Stimulated activated CD4-positive, alpha-beta T cell treated with anti-CD3 and anti-CD28 coated beads, Interleukin-1b, Interleukin-23, amount 100 ng/mL, for 24 hours (primary cell): Measurements from ENCODE around the gene PRPSAP1.
A peak's percentile ranks its signal among the peaks of the same experiment; 100 is the strongest.
"Not testable (repeated sequence)": the region's sequence is repeated elsewhere in the genome, so short reads cannot be mapped to it uniquely, and the experiment has no call there.

Experiments used
- DNase-seq, 4 experiments: peaks; one replicate each; pipeline ENCODE4 v3.0.0-alpha.2; 2020; ENCODE audit warnings: low read depth in 4 of 4, low spot score in 1 of 4

PRPSAP1 gene

GRCh38 chr17:76278268-76278908, 75.3 kb downstream of the PRPSAP1 start:
- DNase-seq, result no peak

- DNase-seq, result no peak
Observed at GRCh38 chr17:76277300-76278267, 76.1 kb downstream of the PRPSAP1 start.

DNA sequence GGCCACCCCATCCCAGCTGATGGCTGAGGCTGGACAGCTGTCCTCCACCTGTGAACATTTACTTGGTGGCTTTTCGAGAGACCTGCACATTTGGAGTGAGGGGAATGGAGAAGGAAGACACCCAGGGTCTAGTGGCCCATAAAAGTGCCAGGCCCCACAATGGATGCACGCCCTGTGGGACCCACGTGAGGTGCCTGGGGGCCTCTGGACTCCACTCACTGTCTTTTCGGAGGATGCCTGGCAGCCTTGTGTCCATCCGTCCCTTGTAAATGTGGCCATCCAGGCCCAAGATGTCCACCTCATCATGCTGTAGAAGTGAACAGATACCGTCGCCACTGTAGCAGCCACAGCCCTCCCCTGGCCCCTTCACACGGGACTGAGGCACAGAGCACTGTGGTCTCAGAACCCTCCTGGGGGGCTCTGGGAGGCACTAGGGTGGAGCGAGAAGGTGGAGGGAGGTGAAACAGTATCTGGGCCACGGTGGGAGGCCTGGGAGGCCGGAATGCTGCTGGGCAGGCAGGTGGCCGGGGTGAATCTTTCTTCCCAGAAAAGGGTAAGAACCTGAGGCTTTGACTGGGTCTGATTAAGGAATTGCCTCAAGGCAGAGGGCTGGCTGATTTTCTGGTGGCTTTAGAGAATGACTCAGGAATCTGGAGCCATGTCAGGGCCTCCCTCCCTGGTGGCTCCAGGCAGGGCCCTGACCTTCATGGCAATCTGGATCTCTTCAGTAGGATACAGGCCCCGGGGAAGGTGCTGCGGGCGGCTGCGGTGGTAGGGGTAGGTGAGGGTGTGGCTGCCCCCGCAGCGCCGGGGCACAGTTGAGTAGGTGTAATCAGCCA, 77.0 kb downstream of the PRPSAP1 start:
- no peak for DNase-seq

GRCh38 chr17:76276069-76276431, 77.7 kb downstream of the PRPSAP1 start:
- DNase-seq, result no peak

- DNase-seq, result no peak
Observed at GRCh38 chr17:76275382-76276068, 78.2 kb downstream of the PRPSAP1 start.

- DNase-seq, result no peak
Observed at GRCh38 chr17:76274112-76274956, 79.4 kb downstream of the PRPSAP1 start.

GRCh38 chr17:76273445-76274111, 80.1 kb downstream of the PRPSAP1 start:
- no peak for DNase-seq

DNA sequence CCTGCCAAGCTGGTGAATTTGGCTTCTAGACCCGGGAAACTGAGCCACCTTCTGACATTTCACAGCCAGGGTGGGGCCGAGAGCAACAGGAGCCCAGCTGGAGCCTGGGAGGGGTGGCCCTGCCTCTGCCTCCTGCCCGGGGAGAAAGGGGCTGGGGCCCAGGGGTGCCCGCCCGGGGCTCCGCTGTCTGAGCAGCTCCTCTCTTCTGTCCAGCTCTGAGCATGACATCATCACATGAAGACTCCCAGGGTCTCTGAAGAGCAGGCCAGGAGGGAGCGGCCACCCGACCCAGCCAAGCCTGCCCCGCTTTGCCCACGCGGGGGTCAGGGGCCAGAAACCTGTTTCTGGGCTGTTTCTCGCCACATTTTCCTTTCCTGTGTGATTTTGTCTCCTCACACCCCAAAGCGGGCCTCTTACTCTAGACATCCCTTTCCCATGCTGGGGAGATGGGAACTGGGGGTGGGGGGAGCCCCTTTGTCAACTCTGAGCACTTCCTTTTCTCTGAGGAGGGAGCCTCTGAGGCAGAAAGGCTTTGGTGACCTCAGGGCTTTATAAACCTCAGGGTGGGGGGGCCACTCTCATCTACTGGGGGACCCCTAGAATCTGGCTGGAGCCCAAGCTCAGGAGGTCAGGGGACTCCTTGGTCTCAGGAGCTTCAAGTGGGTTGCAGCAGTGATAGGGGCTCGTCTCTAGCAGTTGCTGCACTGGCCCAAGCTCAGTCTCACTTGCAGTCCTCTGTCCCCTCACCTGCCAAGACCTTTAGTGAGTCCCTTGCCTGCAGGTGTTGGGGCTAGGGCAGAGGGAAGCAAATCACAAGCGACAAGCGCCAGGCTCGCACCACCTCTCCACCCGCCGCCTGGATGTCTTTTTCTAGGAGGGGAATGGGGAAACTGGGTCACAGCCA, 80.9 kb downstream of the PRPSAP1 start:
- peak in 1 of 4 experiments; percentile 70 for DNase-seq

DNA sequence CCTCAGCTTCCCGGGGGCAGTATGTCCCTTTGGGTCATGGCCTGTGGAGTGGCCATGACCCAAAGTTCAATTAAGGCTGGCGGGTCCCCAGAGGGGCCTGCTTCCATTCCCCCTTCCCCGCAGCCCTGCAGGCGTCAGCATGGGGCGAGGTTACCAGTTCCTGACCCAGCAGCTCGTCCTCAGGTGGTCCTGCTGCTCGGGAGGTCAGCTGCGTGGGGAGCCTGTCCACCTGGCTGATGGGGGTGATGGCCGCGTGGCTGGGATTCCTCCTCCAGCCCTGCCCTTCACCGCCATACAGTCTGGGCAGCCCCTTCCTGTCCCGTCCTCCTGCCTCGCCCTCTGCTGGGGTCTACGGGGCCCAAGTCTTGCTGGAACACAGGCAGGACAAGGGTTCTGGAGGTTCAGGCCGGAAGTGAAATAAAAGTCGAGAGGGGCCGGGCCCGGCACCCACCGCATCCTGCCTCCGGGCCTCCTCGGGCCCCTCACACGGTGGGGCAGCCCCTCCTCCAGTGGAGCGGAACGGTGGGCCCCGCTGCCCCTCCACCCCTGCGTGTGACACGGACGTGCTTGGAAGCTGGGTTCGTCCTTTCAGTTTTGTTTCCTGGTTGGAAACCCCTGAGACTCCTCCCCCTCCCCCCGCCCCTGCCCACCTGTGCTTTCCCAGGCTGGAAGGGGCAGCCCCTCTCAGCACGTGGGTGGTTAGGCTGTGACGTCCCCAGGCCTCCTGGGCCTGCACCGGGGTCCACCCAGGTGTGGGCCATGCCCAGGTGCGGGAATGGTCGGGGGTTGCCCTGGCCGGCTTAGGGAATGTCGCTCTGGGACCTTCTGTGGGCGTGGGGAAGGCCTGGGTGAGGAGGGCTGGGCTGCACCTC, 81.8 kb downstream of the PRPSAP1 start:
- DNase-seq, result peak in 3 of 4 experiments; percentile 69 to 88 (median 75)

DNA sequence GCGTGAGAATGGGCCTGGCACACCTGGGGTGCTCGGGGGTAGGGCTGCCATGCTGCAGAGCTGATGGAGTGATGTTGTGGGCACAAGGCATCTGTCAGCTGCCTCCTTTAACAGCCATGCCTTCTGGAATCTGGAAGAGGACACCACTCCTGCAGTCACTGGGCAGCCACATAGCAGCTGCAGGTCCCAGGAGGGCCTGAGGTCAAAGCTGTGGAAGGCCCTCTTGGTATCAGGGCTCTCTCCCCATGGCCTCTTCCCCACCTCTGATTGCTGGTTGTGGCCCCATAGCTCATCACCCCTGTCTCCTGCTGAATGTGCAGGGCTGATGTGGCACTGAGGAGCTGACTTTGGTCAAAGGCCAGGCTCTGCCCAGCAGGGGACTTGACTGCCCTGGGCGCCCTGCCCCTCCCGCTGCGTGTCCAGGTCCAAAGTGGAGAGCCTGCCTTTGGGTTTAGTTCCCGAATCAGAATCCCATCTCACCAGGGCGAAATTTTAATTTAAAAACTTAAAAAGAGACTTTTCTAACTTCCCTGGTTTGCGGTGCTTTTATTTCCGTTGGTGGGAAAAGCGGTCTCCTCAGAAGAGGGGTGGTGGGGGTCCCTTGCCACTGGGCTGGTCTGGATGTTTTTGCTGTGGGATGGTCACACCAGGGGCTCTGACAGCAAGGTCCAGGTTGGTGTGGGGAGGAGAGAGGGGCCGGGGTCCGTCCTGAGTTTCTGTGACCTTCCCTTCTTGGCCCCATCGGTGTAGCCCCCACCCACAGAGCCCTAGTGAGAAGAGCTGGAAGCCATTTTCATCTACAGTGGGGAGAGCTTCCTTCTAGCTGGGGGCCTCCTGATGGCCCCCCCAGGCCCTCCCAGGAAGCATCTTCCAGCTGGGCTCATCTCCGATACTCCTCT, 82.7 kb downstream of the PRPSAP1 start:
- no peak for DNase-seq

GRCh38 chr17:76270127-76270592, 83.6 kb downstream of the PRPSAP1 start:
- no peak for DNase-seq

DNA sequence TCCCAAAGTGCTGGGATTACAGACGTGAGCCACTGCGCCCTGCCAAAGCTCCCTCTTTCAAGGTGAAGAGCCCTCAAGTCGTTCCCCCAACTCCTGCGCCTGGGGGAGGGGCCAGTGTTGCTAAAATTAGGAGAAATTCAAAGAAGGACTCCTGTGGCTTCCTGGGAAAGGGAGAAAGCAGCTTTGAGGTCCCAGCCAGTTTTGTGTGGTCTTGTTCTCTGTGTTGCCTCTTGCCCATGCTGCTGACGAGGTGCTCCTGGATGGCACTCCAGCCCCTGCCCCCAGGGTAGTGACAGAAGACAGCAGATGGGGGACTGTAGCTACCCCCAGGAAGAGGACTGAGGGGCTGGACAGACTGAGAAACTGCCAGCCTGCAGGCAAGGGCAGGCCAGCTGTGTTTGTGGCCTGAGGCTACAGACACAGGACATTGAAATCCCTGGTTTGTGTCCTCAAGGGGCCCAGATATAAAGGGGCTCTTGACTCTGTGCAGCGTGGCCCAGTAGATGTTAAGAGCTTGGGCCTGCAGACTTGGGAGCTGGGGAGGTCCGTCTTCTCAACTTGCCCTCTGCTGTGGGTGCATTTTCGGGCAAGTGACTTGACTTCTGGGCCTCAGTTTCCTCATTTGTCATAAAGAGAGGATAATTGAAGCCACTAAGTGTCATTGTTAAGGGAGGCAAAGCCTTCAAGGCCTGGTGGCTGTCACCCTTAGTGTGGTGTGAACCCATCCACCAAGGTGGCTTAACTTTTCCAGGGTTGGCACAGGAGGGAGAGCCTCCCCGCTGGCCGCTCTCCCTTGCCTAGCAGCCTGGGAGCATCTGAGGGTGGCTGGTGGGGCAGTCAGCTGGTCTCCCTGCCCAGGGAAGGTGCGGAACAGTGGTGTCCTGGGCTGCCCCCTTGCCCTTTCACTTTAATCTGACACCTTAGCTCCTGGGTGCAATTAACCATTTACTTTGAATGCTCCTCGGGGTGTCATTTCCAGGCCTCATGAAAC, 84.4 kb downstream of the PRPSAP1 start:
- DNase-seq, result no peak

- DNase-seq, result peak in 2 of 4 experiments; percentile 69 to 77
Observed at GRCh38 chr17:76268015-76268749, 85.5 kb downstream of the PRPSAP1 start.

GRCh38 chr17:76267581-76268001, 86.1 kb downstream of the PRPSAP1 start:
- DNase-seq, result not testable (repeated sequence)
